ENCODE data around the gene SRBD1.

DNA sequence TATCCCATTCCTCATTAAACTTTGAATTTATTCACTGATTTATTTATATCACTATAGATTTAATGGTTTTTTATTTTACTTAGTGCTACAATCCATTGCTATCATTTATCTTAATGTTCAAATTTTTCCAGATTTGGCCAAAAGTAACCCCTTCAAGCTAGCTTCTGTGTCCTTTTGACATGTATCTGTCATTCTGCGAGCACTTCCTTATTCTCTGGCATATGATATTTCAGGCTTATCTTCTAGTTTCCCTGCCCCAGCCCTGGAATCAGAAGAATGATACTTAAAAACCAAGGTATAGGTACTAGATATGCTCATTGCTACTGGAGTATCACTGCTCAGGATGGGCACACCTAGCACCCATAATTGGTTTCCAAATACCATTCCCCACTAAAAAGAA is 28.5 kb downstream of the SRBD1 start:
- TF ChIP-seq CTCF (IDR thresholded peaks at IDR 0.05), result no peak
- TF ChIP-seq POLR2A (IDR thresholded peaks at IDR 0.05), result no peak

Measured in breast epithelium (tissue), 3 donors.